ENCODE data around the gene SLC25A42.

- TF ChIP-seq CTCF (IDR thresholded peaks at IDR 0.05), result no peak
- TF ChIP-seq POLR2A (IDR thresholded peaks at IDR 0.05), result no peak
These were observed 35.2 kb downstream of the SLC25A42 start for GRCh38 chr19:19098703-19099632.
